Stromal cell of bone marrow (primary cell): Measurements from ENCODE around the gene MUC5B.
"Not testable (repeated sequence)": the region's sequence is repeated elsewhere in the genome, so short reads cannot be mapped to it uniquely, and the experiment has no call there.

Experiments used
- DNase-seq: peaks from one replicate; pipeline ENCODE4 v3.0.0-alpha.2; 2012; ENCODE audit warnings: low read depth

MUC5B gene

DNA sequence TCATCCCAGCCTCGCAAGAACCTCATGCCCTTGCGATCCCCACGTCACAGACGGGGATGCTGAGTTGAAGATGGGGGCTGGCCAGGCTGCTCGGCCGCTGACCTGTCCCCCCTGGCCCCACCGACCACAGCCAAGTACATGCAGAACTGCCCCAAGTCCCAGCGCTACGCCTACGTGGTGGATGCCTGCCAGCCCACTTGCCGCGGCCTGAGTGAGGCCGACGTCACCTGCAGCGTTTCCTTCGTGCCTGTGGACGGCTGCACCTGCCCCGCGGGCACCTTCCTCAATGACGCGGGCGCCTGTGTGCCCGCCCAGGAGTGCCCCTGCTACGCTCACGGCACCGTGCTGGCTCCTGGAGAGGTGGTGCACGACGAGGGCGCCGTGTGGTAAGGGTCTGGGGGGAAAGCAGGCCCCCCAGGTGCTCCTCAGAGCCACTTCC is 10.0 kb downstream of the MUC5B start:
- no peak for DNase-seq

DNA sequence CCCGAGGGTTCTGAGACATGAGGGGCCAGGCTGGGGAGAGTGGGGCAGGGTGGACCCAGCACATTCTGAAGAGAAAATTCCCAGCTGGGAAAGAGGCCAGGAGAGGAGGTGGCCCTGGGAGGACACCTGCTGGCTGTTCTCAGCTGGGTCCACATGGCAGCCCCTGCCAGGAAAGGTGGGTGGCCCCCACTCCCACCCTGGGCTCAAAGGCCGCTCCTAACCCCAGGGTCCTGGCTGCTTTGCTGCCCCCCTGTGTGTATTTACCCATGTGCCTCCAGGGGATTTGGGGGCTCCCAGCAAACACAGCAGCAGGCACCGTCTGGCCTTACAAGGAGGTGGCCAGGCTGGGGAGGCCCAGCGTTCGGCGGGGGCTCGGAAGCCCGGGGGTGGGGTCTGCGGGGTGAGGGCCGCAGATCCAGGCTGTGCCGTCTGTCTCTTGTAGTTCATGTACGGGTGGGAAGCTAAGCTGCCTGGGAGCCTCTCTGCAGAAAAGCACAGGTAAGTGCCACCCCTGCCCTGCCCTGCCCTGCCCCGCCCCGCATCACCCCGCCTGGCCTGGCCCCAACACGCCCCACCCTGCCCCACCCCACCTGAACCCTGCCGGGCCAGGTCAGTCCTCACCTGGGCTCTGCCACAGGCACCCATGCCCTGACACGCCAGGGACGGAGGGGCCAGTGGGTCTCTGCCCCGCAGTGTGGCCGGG is 10.6 kb downstream of the MUC5B start:
- no peak for DNase-seq

DNA sequence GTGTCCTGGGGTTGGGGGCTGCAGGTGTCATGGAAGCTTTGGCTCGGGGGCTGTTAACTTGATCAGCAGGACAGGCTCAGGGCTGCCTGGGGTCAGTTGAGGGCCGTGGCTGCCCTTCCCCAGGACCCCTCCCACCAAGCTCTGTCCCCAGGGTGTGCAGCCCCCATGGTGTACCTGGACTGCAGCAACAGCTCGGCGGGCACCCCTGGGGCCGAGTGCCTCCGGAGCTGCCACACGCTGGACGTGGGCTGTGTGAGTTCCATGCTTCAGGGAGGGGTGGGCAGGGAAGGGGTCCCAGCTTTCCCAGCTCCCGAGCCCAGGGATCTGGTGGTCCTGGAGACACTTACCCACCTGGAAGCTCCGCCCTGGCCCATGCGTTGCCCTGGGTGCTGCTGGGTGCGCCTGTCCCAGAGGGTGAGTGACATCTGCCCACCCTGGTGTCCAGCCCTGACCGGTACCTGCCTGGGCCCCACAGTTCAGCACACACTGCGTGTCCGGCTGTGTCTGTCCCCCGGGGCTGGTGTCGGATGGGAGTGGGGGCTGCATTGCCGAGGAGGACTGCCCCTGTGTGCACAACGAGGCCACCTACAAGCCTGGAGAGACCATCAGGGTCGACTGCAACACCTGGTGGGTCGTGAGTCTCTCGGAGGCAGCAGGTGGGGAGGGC is 11.3 kb downstream of the MUC5B start:
- DNase-seq, result no peak

DNA sequence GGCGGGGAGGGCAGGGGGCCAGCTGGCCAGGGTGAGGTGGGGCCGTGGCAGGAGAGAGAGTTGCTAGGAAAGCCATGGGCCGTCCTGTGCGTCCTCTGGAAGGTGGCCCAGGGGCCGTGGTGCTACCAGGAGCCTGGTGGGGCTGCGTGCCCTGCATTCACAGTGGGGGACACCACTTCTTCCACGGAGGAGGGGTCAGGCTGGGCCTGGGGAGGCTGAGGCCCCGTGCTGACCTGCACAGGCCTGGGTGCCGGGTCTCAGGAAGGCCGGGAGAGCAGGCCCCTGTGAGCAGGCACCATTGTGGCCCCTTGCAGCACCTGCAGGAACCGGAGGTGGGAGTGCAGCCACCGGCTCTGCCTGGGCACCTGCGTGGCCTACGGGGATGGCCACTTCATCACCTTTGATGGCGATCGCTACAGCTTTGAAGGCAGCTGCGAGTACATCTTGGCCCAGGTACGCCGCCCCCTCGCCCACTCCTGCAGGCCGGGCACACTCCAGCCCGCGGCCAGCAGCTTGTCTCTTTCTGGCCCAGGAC is 12.0 kb downstream of the MUC5B start:
- no peak for DNase-seq

DNA sequence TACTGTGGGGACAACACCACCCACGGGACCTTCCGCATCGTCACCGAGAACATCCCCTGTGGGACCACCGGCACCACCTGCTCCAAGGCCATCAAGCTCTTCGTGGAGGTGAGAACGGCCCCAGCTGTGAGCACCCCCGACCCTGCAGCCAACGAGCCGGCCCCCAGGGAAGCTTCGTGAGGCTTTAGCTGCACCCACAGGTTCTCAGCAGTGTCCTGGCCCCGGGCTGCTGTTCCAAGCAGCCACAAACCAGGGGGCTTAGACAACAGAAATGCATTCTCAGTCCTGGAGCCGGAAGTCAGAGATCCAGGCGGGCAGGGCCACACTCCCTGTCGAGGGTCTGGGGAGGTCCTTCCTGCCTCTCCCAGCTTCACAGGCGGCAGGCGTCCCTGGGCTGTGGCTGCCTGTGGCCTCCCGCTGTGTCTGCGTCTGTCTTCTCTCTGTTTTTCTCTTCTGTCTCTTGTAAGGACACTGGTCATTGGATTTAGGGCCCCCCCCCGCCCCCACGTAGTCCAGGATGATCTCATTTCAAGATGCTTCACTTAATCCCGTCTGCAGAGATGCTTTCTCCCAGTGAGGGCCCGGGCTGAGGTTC is 12.5 kb downstream of the MUC5B start:
- DNase-seq, result no peak

DNA sequence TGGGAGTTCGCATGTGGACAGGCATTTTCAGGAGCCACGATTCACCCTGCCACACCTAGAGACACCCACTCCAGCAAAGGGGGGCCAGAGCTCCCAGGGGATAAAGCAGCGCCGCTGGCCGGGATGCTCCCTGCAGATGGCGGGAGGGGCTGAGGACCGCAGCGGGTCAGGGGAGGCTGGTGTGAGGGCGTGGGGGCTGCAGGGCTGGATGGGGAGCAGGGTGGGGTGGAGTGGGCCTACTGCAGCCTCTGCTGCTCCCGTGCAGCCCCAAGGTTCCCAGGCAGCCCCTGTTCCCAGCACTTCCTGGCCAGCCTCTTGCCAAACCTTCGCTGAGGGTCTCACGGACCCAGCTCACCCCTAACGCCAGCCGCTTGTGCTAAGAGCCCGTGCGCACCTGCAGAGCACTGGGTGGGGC is 13.0 kb downstream of the MUC5B start:
- DNase-seq, result no peak

DNA sequence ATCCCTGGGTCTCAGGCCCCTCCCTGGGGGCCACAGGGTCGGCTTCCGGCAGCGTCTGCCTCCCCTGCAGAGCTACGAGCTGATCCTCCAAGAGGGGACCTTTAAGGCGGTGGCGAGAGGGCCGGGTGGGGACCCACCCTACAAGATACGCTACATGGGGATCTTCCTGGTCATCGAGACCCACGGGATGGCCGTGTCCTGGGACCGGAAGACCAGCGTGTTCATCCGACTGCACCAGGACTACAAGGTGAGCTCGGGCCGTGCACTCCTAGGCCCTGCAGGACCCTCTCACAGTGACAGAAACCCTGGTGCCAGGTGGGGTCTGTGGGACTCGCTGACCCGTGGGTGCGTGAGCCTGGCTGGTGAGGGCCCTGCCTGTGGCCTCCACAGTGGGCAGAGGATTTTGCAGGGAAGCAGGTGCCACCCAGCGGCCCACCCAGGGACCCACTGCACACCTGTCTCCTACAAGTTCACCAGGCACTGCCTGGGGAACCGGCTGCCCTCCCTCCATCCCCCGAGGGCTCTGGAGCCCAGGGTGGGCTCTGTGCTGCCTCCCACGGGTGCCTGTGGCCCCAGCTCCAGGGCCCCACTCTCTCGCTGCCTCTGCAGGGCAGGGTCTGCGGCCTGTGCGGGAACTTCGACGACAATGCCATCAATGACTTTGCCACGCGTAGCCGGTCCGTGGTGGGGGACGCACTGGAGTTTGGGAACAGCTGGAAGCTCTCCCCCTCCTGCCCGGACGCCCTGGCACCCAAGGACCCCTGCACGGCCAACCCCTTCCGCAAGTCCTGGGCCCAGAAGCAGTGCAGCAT is 13.7 kb downstream of the MUC5B start:
- no peak for DNase-seq

DNA sequence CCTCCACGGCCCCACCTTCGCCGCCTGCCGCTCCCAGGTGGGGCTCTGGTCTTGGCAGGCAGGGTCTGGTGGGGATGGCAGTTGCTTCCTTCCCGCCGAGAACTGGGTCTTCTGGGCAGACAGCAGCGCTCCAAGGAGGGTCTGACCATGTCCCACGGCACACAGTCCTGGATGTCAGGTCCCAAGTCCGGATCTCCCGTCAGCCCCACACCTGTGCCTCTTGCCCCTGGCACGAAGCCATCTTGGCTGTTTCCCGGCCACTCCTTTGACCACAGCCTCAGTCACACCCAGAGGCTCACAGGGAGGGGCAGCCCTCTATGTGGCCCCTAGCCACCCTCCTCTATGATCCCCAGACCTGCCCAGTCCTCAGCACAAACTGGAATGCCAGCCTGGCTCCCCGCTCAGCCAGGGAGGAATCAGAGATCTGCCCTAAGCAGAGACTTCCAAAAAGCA is 14.3 kb downstream of the MUC5B start:
- no peak for DNase-seq

DNA sequence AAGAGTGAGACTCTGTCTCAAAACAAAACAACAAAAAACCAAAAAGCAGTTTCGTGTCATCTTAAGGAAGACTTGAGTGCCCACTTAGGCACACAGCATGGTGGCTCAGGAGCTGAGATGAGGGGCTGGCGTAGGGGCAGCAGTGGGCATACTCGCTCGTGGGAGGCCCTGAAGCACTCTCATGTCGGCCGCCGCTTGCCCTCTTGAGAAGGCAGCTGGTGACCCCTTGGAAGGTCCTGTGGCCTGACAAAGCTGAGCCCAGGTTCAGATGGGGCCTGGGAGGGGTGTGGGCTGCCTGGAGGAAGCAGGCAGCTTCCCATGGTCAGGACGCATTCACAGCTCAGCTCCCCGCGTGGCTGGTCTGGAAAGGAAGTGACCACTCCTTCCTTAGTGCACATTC is 15.0 kb downstream of the MUC5B start:
- DNase-seq, result no peak

DNA sequence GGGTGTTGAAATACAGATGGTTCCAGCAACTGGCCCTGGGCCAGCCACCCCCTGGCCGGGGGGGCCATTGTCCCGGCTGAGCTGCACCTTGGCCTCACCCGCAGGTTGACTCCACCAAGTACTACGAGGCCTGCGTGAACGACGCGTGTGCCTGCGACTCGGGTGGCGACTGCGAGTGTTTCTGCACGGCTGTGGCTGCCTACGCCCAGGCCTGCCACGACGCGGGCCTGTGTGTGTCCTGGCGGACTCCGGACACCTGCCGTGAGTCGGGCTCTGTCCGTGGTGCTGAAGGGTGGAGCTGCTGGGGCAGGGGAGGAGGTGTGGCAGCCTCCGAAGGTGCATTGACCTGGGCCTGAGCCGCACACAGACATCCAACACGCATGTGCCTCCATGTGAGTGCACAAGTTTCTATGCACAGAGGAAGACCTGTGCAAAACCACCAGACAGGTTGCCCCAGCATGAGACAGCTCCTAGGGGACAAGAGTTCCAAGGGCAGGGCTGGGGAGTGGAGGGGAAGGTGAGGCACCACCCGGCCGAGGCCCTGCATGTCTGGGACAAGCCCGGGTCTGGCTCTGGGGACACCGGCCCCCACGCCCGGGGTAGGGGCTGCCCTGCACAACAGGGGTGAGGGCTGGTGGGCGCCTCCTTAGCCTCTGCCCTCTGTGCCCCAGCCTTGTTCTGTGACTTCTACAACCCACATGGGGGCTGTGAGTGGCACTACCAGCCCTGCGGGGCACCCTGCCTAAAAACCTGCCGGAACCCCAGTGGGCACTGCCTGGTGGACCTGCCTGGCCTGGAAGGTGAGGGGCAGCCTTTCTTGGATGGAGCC is 16.1 kb downstream of the MUC5B start:
- no peak for DNase-seq

DNA sequence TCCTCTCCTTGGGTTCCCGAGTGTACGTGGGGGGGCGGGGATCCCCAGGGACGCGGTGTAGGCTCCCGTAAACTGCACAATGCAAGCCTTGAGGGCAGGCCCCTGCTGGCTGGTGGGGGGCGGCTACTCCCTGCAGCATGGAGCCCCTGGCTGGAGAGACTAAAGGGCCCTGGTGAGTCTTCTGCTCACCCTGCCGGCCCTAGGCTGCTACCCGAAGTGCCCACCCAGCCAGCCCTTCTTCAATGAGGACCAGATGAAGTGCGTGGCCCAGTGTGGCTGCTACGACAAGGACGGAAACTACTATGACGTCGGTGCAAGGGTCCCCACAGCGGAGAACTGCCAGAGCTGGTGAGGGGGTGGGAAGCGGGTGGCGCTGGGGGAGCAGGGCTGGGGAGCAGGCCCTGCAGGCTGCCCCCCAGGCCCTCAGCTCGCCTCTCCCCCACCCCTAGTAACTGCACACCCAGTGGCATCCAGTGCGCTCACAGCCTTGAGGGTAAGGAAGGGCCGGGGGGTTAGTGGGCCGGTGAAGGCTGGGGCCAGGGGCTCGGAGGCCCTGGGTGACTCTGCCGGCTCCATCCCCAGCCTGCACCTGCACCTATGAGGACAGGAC is 16.8 kb downstream of the MUC5B start:
- DNase-seq, result no peak

DNA sequence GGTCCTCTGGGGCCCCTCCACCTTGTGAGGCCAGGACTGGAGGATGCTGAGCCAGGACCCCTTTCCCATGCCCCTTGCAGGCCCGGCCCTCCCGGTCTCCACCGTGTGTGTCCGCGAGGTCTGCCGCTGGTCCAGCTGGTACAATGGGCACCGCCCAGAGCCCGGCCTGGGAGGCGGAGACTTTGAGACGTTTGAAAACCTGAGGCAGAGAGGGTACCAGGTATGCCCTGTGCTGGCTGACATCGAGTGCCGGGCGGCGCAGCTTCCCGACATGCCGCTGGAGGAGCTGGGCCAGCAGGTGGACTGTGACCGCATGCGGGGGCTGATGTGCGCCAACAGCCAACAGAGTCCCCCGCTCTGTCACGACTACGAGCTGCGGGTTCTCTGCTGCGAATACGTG is 17.9 kb downstream of the MUC5B start:
- DNase-seq, result no peak

DNA sequence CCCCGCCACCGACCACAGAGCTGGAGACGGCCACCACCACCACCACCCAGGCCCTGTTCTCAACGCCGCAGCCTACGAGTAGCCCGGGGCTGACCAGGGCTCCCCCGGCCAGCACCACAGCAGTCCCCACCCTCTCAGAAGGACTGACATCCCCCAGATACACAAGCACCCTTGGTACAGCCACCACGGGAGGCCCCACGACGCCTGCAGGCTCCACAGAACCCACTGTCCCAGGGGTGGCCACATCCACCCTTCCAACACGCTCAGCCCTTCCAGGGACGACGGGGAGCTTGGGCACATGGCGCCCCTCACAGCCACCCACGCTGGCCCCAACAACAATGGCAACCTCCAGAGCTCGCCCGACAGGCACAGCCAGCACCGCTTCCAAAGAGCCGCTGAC is 18.8 kb downstream of the MUC5B start:
- DNase-seq, result no peak

DNA sequence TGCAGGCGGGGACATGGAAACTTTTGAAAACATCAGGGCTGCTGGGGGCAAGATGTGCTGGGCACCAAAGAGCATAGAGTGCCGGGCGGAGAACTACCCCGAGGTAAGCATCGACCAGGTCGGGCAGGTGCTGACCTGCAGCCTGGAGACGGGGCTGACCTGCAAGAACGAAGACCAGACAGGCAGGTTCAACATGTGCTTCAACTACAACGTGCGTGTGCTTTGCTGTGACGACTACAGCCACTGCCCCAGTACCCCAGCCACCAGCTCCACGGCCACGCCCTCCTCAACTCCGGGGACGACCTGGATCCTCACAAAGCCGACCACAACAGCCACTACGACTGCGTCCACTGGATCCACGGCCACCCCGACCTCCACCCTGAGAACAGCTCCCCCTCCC is 19.4 kb downstream of the MUC5B start:
- no peak for DNase-seq

DNA sequence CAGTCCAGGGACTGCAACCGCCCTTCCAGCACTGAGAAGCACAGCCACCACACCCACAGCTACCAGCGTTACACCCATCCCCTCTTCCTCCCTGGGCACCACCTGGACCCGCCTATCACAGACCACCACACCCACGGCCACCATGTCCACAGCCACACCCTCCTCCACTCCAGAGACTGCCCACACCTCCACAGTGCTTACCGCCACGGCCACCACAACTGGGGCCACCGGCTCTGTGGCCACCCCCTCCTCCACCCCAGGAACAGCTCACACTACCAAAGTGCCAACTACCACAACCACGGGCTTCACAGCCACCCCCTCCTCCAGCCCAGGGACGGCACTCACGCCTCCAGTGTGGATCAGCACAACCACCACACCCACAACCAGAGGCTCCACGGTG is 19.9 kb downstream of the MUC5B start:
- DNase-seq, result not testable (repeated sequence)

DNA sequence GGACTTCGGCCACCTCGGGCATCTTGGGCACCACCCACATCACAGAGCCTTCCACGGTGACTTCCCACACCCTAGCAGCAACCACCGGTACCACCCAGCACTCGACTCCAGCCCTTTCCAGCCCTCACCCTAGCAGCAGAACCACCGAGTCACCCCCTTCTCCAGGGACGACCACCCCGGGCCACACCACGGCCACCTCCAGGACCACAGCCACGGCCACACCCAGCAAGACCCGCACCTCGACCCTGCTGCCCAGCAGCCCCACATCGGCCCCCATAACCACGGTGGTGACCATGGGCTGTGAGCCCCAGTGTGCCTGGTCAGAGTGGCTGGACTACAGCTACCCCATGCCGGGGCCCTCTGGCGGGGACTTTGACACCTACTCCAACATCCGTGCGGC is 20.7 kb downstream of the MUC5B start:
- DNase-seq, result not testable (repeated sequence)

DNA sequence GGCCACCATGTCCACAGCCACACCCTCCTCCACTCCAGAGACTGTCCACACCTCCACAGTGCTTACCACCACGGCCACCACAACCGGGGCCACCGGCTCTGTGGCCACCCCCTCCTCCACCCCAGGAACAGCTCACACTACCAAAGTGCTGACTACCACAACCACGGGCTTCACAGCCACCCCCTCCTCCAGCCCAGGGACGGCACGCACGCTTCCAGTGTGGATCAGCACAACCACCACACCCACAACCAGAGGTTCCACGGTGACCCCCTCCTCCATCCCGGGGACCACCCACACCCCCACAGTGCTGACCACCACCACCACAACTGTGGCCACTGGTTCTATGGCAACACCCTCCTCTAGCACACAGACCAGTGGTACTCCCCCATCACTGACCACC is 21.7 kb downstream of the MUC5B start:
- DNase-seq, result not testable (repeated sequence)

DNA sequence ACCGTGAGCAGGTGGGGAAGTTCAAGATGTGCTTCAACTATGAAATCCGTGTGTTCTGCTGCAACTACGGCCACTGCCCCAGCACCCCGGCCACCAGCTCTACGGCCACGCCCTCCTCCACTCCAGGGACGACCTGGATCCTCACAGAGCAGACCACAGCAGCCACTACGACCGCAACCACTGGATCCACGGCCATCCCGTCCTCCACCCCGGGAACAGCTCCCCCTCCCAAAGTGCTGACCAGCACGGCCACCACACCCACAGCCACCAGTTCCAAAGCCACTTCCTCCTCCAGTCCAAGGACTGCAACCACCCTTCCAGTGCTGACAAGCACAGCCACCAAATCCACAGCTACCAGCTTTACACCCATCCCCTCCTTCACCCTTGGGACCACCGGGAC is 22.9 kb downstream of the MUC5B start:
- DNase-seq, result not testable (repeated sequence)

DNA sequence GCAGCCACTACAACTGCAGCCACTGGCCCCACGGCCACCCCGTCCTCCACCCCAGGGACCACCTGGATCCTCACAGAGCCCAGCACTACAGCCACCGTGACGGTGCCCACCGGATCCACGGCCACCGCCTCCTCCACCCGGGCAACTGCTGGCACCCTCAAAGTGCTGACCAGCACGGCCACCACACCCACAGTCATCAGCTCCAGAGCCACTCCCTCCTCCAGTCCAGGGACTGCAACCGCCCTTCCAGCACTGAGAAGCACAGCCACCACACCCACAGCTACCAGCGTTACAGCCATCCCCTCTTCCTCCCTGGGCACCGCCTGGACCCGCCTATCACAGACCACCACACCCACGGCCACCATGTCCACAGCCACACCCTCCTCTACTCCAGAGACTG is 23.4 kb downstream of the MUC5B start:
- not testable (repeated sequence) for DNase-seq

DNA sequence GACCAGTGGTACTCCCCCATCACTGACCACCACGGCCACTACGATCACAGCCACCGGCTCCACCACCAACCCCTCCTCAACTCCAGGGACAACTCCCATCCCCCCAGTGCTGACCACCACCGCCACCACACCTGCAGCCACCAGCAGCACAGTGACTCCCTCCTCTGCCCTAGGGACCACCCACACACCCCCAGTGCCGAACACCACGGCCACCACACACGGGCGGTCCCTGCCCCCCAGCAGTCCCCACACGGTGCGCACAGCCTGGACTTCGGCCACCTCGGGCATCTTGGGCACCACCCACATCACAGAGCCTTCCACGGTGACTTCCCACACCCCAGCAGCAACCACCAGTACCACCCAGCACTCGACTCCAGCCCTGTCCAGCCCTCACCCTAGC is 24.2 kb downstream of the MUC5B start:
- DNase-seq, result not testable (repeated sequence)

DNA sequence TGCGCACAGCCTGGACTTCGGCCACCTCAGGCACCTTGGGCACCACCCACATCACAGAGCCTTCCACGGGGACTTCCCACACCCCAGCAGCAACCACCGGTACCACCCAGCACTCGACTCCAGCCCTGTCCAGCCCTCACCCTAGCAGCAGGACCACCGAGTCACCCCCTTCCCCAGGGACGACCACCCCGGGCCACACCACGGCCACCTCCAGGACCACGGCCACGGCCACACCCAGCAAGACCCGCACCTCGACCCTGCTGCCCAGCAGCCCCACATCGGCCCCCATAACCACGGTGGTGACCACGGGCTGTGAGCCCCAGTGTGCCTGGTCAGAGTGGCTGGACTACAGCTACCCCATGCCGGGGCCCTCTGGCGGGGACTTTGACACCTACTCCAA is 26.1 kb downstream of the MUC5B start:
- DNase-seq, result not testable (repeated sequence)
